GM12878 (cell line): ENCODE measurements around the gene ASCC1. TPM values are rescaled to one million over a fixed set of nuclear protein-coding genes. Genes with fewer than 3 reads are reported as not detected.

Source experiments
- ATAC-seq: fragments of 200-7000 bp; cut with Tn5 transposase; 3 replicates; pipeline ENCODE4 v1.9.1; 2020; ENCODE audit warnings: mild to moderate bottlenecking, moderate library complexity
- BruUV-seq: library from RNA; stranded (reverse); fragments of 400-500 nt; replicated peaks from 2 replicates; lab custom pipeline; 2021; lab: Mats Ljungman, UMichigan
- CTCF ChIA-PET: fragments of 300-600 bp; sonication (Branson Sonifier 250); formaldehyde crosslinking; extraction: SDS; loops from one replicate; lab custom pipeline; 2021; ENCODE audit warnings: inconsistent platforms; lab: Yijun Ruan, JAX
- POLR2A ChIA-PET: fragments of 350-600 bp; formaldehyde crosslinking; extraction: SDS; loops from one replicate; lab custom pipeline; 2021; ENCODE audit warnings: inconsistent platforms; lab: Charles Lee
- RAD21 ChIA-PET: fragments of 300-600 bp; sonication (Branson Sonifier 250); formaldehyde crosslinking; loops from one replicate; lab custom pipeline; 2023; ENCODE audit warnings: antibody characterized with exemption; ENCODE audit not compliant: unreplicated experiment; lab: Charles Lee
- SMC1A ChIA-PET: fragments of 300-600 bp; sonication (Branson Sonifier 250); formaldehyde crosslinking; loops from one replicate; lab custom pipeline; 2023; ENCODE audit not compliant: unreplicated experiment, uncharacterized antibody; lab: Charles Lee
- DNase-seq: peaks from one replicate; pipeline ENCODE4 v3.0.0-alpha.2; 2011; ENCODE audit warnings: low read depth, low spot score
- FAIRE-seq: peaks from 3 replicates; lab custom pipeline; 2011; peaks lifted over from hg19 to GRCh38; lab: Jason Lieb, UNC
- H2AFZ ChIP-seq: 2 replicates; pipeline ENCODE4 v1.6.0; 2011; ENCODE audit warnings: low read depth, low read length, control low read depth; ENCODE audit not compliant: control insufficient read depth
- H3K27ac ChIP-seq: 2 replicates; pipeline ENCODE4 v1.5.1; 2011; ENCODE audit warnings: control low read depth; ENCODE audit not compliant: control insufficient read depth, insufficient read depth
- H3K27me3 ChIP-seq, 2 experiments: replicated peaks in 1 of 2; 2 replicates each; pipeline versions ENCODE4 v1.6.0 to v1.6.1; 2011; ENCODE audit warnings: low read length in 1 of 2; ENCODE audit not compliant: control insufficient read depth in 2 of 2, insufficient read depth in 2 of 2
- H3K36me3 ChIP-seq, 2 experiments: 2 replicates each; pipeline ENCODE4 v1.5.1; 2011; ENCODE audit warnings: low read length in 1 of 2; ENCODE audit not compliant: control insufficient read depth in 2 of 2, insufficient read depth in 2 of 2
- H3K4me1 ChIP-seq: 2 replicates; pipeline ENCODE4 v1.6.1; 2011; ENCODE audit warnings: mild to moderate bottlenecking, low read length, moderate library complexity, mixed read lengths; ENCODE audit not compliant: control insufficient read depth, insufficient read depth
- H3K4me2 ChIP-seq: 2 replicates; pipeline ENCODE4 v1.6.0; 2011; ENCODE audit warnings: control low read depth; ENCODE audit not compliant: control insufficient read depth, insufficient read depth
- H3K4me3 ChIP-seq: fragments of 200-600 bp; sonication (generic); 2 replicates; pipeline ENCODE4 v1.5.1; 2016
- H3K79me2 ChIP-seq: 2 replicates; pipeline ENCODE4 v1.6.0; 2011; ENCODE audit warnings: low read length; ENCODE audit not compliant: control insufficient read depth, insufficient read depth
- H3K9ac ChIP-seq: 2 replicates; pipeline ENCODE4 v1.8.0; 2011; ENCODE audit warnings: low read length, control low read depth, mixed read lengths; ENCODE audit not compliant: control insufficient read depth, insufficient read depth
- H3K9me3 ChIP-seq: replicated peaks from 3 replicates; pipeline ENCODE4 v1.5.1; 2011; ENCODE audit warnings: mild to moderate bottlenecking, low read length; ENCODE audit not compliant: control insufficient read depth, insufficient read depth
- H4K20me1 ChIP-seq: 2 replicates; pipeline ENCODE4 v1.6.0; 2011; ENCODE audit not compliant: control insufficient read depth, insufficient read depth
- ATF7 ChIP-seq: fragments of 450-650 bp; IDR thresholded peaks from 2 replicates; pipeline ENCODE4 v1.6.1; 2016; ENCODE audit warnings: low read depth, mild to moderate bottlenecking
- BMI1 ChIP-seq: fragments of 450-650 bp; IDR thresholded peaks from 2 replicates; pipeline ENCODE4 v1.6.1; 2016; ENCODE audit warnings: mild to moderate bottlenecking, moderate library complexity, borderline replicate concordance
- DPF2 ChIP-seq: fragments of 450-650 bp; IDR thresholded peaks from 2 replicates; pipeline ENCODE4 v1.6.1; 2017; ENCODE audit warnings: mild to moderate bottlenecking
- GATAD2B ChIP-seq: fragments of 450-650 bp; conservative IDR thresholded peaks from 2 replicates; pipeline ENCODE4 v1.6.1; 2017; ENCODE audit warnings: low read depth, mild to moderate bottlenecking, moderate library complexity
- IKZF1 ChIP-seq: fragments of 450-650 bp; conservative IDR thresholded peaks from 2 replicates; pipeline ENCODE4 v1.6.1; 2017; ENCODE audit warnings: antibody characterized with exemption, mild to moderate bottlenecking
- IKZF2 ChIP-seq, 2 experiments: fragments of 450-650 bp; IDR thresholded peaks; 2 replicates each; pipeline ENCODE4 v1.6.1; 2017; ENCODE audit warnings: mild to moderate bottlenecking in 2 of 2, moderate library complexity in 2 of 2
- KAT2A ChIP-seq: conservative IDR thresholded peaks from 2 replicates; pipeline ENCODE4 v1.6.1; 2011; ENCODE audit warnings: low read depth, low read length; ENCODE audit not compliant: control insufficient read depth
- MTA2 ChIP-seq: fragments of 450-650 bp; IDR thresholded peaks from 2 replicates; pipeline ENCODE4 v1.6.1; 2016; ENCODE audit warnings: low read depth, mild to moderate bottlenecking, moderate library complexity
- NFIC ChIP-seq: IDR thresholded peaks from 2 replicates; pipeline ENCODE4 v1.6.1; 2012; ENCODE audit warnings: low read depth, mild to moderate bottlenecking, inconsistent platforms, low read length, moderate library complexity
- NR2C2 ChIP-seq: IDR thresholded peaks from 2 replicates; pipeline ENCODE4 v1.6.1; 2011; ENCODE audit warnings: borderline replicate concordance, low read depth; ENCODE audit not compliant: control insufficient read depth, insufficient read length
- POU2F2 ChIP-seq: IDR thresholded peaks from 3 replicates; pipeline ENCODE4 v1.6.1; 2011; ENCODE audit warnings: low read depth, mild to moderate bottlenecking, low read length, borderline replicate concordance
- RAD51 ChIP-seq: fragments of 450-650 bp; IDR thresholded peaks from 2 replicates; pipeline ENCODE4 v1.6.1; 2016; ENCODE audit warnings: moderate library complexity, mild to moderate bottlenecking, inconsistent platforms
- SPI1 ChIP-seq: IDR thresholded peaks from 2 replicates; pipeline ENCODE4 v1.6.1; 2011; ENCODE audit warnings: low read depth, mild to moderate bottlenecking, low read length, moderate library complexity, borderline replicate concordance; ENCODE audit not compliant: insufficient read depth
- SREBF1 ChIP-seq: IDR thresholded peaks from 2 replicates; pipeline ENCODE4 v1.6.1; 2012; ENCODE audit warnings: mild to moderate bottlenecking, low read length
- SRF ChIP-seq, 2 experiments: IDR thresholded peaks; 2 replicates each; pipeline ENCODE4 v1.6.1; 2011; ENCODE audit warnings: low read depth in 2 of 2, low read length in 2 of 2, mild to moderate bottlenecking in 1 of 2, moderate library complexity in 1 of 2
- TARDBP ChIP-seq: IDR thresholded peaks from 2 replicates; pipeline ENCODE4 v1.6.1; 2016; ENCODE audit warnings: borderline replicate concordance
- TBL1XR1 ChIP-seq: IDR thresholded peaks from 2 replicates; pipeline ENCODE4 v1.6.1; 2012; ENCODE audit warnings: low read depth, low read length, improper control_type of control experiment
- TCF7 ChIP-seq: IDR thresholded peaks from 2 replicates; pipeline ENCODE4 v1.6.1; 2014; ENCODE audit warnings: antibody characterized with exemption, borderline replicate concordance
- USF1 ChIP-seq: IDR thresholded peaks from 2 replicates; pipeline ENCODE4 v1.6.1; 2011; ENCODE audit warnings: borderline replicate concordance, low read depth, mild to moderate bottlenecking, moderate library complexity, mixed read lengths, low read length; ENCODE audit not compliant: insufficient read depth; ENCODE audit errors: extremely low read length
- WGBS: methylation state at CpG from one replicate; pipeline ENCODE4 v1.1.6; 2016; ENCODE audit warnings: low lambda C conversion rate; ENCODE audit not compliant: insufficient replicate concordance, insufficient coverage; ENCODE audit errors: missing lambda C conversion rate; 5-methylcytosine and 5-hydroxymethylcytosine counted together
- in situ Hi-C: fragments of 300-500 bp; cut with MboI; formaldehyde crosslinking; loops from 9 replicates; pipeline ENCODE4 v1.14.3; 2018; ENCODE audit warnings: mixed read lengths
- intact Hi-C: fragments of 100-400 bp; cut with micrococcal nuclease; formaldehyde crosslinking; loops from one replicate; pipeline ENCODE4 v1.14.2; 2022; ENCODE audit not compliant: unreplicated experiment
- polyA plus RNA-seq, 11 experiments: library from polyadenylated mRNA; depleted of rRNA in 4 of 11; unstranded in 6 of 11; stranded (reverse) in 5 of 11; fragments of >200 nt; fragmentation: Nextera tagmentation in 4 of 11; fragmentation: Illumina TruSeq in 1 of 11; extraction: Ambion mirVana in 4 of 11; extraction: Trizol in 1 of 11; gene quantifications; 1 replicate in 1 of 11; 2 replicates in 10 of 11; pipeline versions ENCODE4 v1.2.1 to v1.2.3, GENCODE V29; 2011 to 2016; ENCODE audit warnings: inconsistent platforms in 2 of 11, missing spikeins in 2 of 11, low read depth in 1 of 11
- total RNA-seq, 4 experiments: library from RNA; depleted of rRNA in 3 of 4; stranded (reverse); fragments of >200 nt in 3 of 4; fragmentation: Illumina TruSeq in 1 of 4; extraction: Trizol in 1 of 4; gene quantifications; 2 replicates each; pipeline versions ENCODE4 v1.2.1 to v1.2.3, GENCODE V29; 2013 to 2021
- TF ChIP-seq, protein P1 (sequence below): fragments of 450-650 bp; IDR thresholded peaks from 2 replicates; pipeline ENCODE4 v1.6.1; 2018; ENCODE audit warnings: mild to moderate bottlenecking, low read depth, moderate library complexity; ENCODE audit not compliant: partially characterized antibody

ASCC1 gene
- total and polyA plus RNA-seq, 10 of the 15 experiments (the other 5 are each of a cell fraction or from before 2014, with no cell fraction given): 23.3 to 80.6 (median 42.8) TPM

- SMC1A ChIA-PET: interaction anchor here (0.6 to 21.0 kb wide), 20 partner anchors 10 to 211 kb away, joined by 3 to 275 read pairs (median 7); partner anchors contain the start of genes ANAPC16, ASCC1 and DDIT4
- Histone ChIP-seq H3K9ac (peak overlapping the region; percentile 71), H3K27ac (peak overlapping the region; percentile 95), H2AFZ (peak overlapping the region; percentile 32; the same call in 1 of the 2 replicates), H3K4me3 (peak overlapping the region; percentile 68), H3K27me3 (no peaks in the 10 kb centered on the region), H3K36me3 (no peaks in the 10 kb centered on the region), H3K9me3 (no peaks in the 10 kb centered on the region), H4K20me1 (no peaks in the 10 kb centered on the region), H3K4me1 (peaks cover 65% of the 10 kb centered on the region), H3K79me2 (peaks cover 2% of the 10 kb centered on the region), H3K4me2 (peak overlapping the region; percentile 75)
- DNase-seq: peak; percentile 90
- under 1% methylated on average over 24 of the region's 30 CpGs for WGBS
- RAD21 ChIA-PET: interaction anchor here (0.7 to 13.0 kb wide), 18 partner anchors 9 to 213 kb away, joined by 3 to 200 read pairs (median 5); partner anchors contain the start of genes ANAPC16, ASCC1 and DDIT4
- no TSS peak for BruUV-seq
- in situ Hi-C loops: no loop called here
- CTCF ChIA-PET: interaction anchor here (0.7 to 7.6 kb wide), 19 partner anchors 10 to 212 kb away, joined by 3 to 59 read pairs (median 6); partner anchors contain the start of gene DDIT4
- POLR2A ChIA-PET: interaction anchor here (0.7 to 11.6 kb wide), 15 partner anchors 13 to 277 kb away, joined by 3 to 267 read pairs (median 12); partner anchors contain the start of genes ANAPC16, ASCC1 and DDIT4
- intact Hi-C loops: loop anchor here (1.0 to 5.0 kb wide), 6 partner anchors 12 to 74 kb away; partner anchors contain the start of genes ANAPC16, ASCC1 and DDIT4
- FAIRE-seq: peak; percentile 98
- ATAC-seq: peak; percentile 73
- TF ChIP-seq NFIC (peak; percentile 93), TCF7 (no peak), SREBF1 (no peak), BMI1 (peak; percentile 66; the same call in 1 of the 2 replicates), POU2F2 (peak; percentile 55; the same call in 2 of the 3 replicates), MTA2 (peak; percentile 88), KAT2A (no peak), ATF7 (peak; percentile 86), TBL1XR1 (peak; percentile 55; the same call in 1 of the 2 replicates), SPI1 (no peak; the same call in 1 of the 2 replicates), IKZF1 (peak; percentile 100), IKZF2 (IDR thresholded peaks at IDR 0.05) (peak; percentile 100), DPF2 (peak; percentile 97), GATAD2B (peak; percentile 100), TARDBP (no peak; the same call in 1 of the 2 replicates), USF1 (no peak), SRF (IDR thresholded peaks at IDR 0.05; ENCODE audit: low read depth in 2 of 2, low read length in 2 of 2) (peak in 1 of 2 experiments; percentile 72; a peak in 1 of 4 replicates), RAD51 (peak; percentile 12; the same call in 1 of the 2 replicates), NR2C2 (no peak)
- TF ChIP-seq, protein P1, sequence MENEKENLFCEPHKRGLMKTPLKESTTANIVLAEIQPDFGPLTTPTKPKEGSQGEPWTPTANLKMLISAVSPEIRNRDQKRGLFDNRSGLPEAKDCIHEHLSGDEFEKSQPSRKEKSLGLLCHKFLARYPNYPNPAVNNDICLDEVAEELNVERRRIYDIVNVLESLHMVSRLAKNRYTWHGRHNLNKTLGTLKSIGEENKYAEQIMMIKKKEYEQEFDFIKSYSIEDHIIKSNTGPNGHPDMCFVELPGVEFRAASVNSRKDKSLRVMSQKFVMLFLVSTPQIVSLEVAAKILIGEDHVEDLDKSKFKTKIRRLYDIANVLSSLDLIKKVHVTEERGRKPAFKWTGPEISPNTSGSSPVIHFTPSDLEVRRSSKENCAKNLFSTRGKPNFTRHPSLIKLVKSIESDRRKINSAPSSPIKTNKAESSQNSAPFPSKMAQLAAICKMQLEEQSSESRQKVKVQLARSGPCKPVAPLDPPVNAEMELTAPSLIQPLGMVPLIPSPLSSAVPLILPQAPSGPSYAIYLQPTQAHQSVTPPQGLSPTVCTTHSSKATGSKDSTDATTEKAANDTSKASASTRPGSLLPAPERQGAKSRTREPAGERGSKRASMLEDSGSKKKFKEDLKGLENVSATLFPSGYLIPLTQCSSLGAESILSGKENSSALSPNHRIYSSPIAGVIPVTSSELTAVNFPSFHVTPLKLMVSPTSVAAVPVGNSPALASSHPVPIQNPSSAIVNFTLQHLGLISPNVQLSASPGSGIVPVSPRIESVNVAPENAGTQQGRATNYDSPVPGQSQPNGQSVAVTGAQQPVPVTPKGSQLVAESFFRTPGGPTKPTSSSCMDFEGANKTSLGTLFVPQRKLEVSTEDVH: peak; percentile 68
These were observed 45.1 kb upstream of the ASCC1 start for GRCh38 chr10:72260976-72261783.
